ENCODE measurements around the gene FYB1. TPM values are rescaled to one million over a fixed set of nuclear protein-coding genes. Genes with fewer than 3 reads are reported as not detected.
A peak's percentile ranks its signal among the peaks of the same experiment; 100 is the strongest.

Gene FYB1
- total and polyA plus RNA-seq, 2 donors (not counting 1 experiment from before 2014, with no cell fraction given), result 1.3 to 1.4 TPM

GRCh38 chr5:39186722-39187539 is 32.4 kb downstream of the FYB1 start:
- WGBS (ENCODE audit: insufficient coverage), result 97% methylated on average over 3 of the region's 7 CpGs
- peaks cover 30 to 33% of the 10 kb centered on the region in 2 donors for H3K4me1 ChIP-seq (ENCODE audit: control insufficient read depth in 2 of 2, insufficient read depth in 2 of 2, low read length in 2 of 2)
- no peaks in the 10 kb centered on the region for H3K27me3 Mint-ChIP-seq
- H3K27ac Mint-ChIP-seq, result no peak overlapping the region
- H3K4me3 ChIP-seq (ENCODE audit: control extremely low read depth in 1 of 5, extremely low read depth in 1 of 5, insufficient read depth in 1 of 5, low read depth in 2 of 5, low read length in 4 of 5), result no peak overlapping the region
- no peak overlapping the region for H3K4me3 Mint-ChIP-seq
- H4K20me1 ChIP-seq (ENCODE audit: control insufficient read depth, insufficient read depth, low read length, poor library complexity, severe bottlenecking), result no peaks in the 10 kb centered on the region
- CTCF ChIA-PET, result interaction anchor here (0.9 kb wide), 1 partner anchor 97 kb away, joined by 3 read pairs; no protein-coding TSS in a partner anchor
- POLR2A ChIA-PET, result no interaction called here
- no peak for DNase-seq
- no peak overlapping the region for H3K4me2 ChIP-seq (replicated peaks; ENCODE audit: low read depth, low read length, poor library complexity, severe bottlenecking)
- no peaks in the 10 kb centered on the region for H3K79me2 ChIP-seq (ENCODE audit: control insufficient read depth, insufficient read depth, low read length)
- H3K36me3 ChIP-seq (replicated peaks in 1 of 2; ENCODE audit: control extremely low read depth in 1 of 2, control insufficient read depth in 1 of 2, extremely low read depth in 1 of 2, insufficient read depth in 2 of 2, low read length in 1 of 2), result no peaks in the 10 kb centered on the region
- no peak overlapping the region for H3K9ac ChIP-seq (ENCODE audit: low read length)
- TF ChIP-seq EZH2 (IDR thresholded peaks at IDR 0.05; ENCODE audit: borderline replicate concordance, insufficient read depth, low read depth, low read length, poor library complexity, severe bottlenecking) (no peak), CTCF (IDR thresholded peaks at IDR 0.05) (no peak)
- no peaks in the 10 kb centered on the region for H3K27me3 ChIP-seq (replicated peaks in 1 of 4; ENCODE audit: control extremely low read depth in 1 of 4, control insufficient read depth in 3 of 4, insufficient read depth in 4 of 4, low read length in 3 of 4)
- intact Hi-C loops (cut with micrococcal nuclease), result loop anchor here (2.0 kb wide), 1 partner anchor 14 kb away; no protein-coding TSS in a partner anchor
- peak overlapping the region; percentile 7 for H2AFZ ChIP-seq (ENCODE audit: insufficient read depth, low read depth, low read length, poor library complexity, severe bottlenecking)
- H3K9me3 ChIP-seq (ENCODE audit: control extremely low read depth in 1 of 3, control insufficient read depth in 2 of 3, insufficient read depth in 1 of 3, low read length in 2 of 3), result no peaks in the 10 kb centered on the region
- peaks cover 40% of the 10 kb centered on the region for H3K4me1 Mint-ChIP-seq
- no peaks in the 10 kb centered on the region for H3K9me3 Mint-ChIP-seq (ENCODE audit: insufficient read depth)
- no peak for ATAC-seq (ENCODE audit: low read depth)
- no peak overlapping the region for H3K27ac ChIP-seq (ENCODE audit: low read length in 2 of 2)

GRCh38 chr5:39186289-39186688 is 33.1 kb downstream of the FYB1 start:
- Mint-ChIP-seq H3K4me1 (peaks cover 39% of the 10 kb centered on the region), H3K4me3 (no peak overlapping the region), H3K9me3 (ENCODE audit: insufficient read depth) (no peaks in the 10 kb centered on the region), H3K27ac (no peak overlapping the region), H3K27me3 (no peaks in the 10 kb centered on the region)
- H2AFZ ChIP-seq (ENCODE audit: insufficient read depth, low read depth, low read length, poor library complexity, severe bottlenecking), result no peak overlapping the region
- H3K79me2 ChIP-seq (ENCODE audit: control insufficient read depth, insufficient read depth, low read length), result no peaks in the 10 kb centered on the region
- H3K27ac ChIP-seq (ENCODE audit: low read length in 2 of 2), result no peak overlapping the region
- peaks cover 28 to 34% of the 10 kb centered on the region in 2 donors for H3K4me1 ChIP-seq (ENCODE audit: control insufficient read depth in 2 of 2, insufficient read depth in 2 of 2, low read length in 2 of 2)
- H3K4me3 ChIP-seq (ENCODE audit: control extremely low read depth in 1 of 5, extremely low read depth in 1 of 5, insufficient read depth in 1 of 5, low read depth in 2 of 5, low read length in 4 of 5), result no peak overlapping the region
- TF ChIP-seq CTCF (IDR thresholded peaks at IDR 0.05) (no peak), EZH2 (IDR thresholded peaks at IDR 0.05; ENCODE audit: borderline replicate concordance, insufficient read depth, low read depth, low read length, poor library complexity, severe bottlenecking) (no peak)
- CTCF ChIA-PET, result no interaction called here
- H3K4me2 ChIP-seq (replicated peaks; ENCODE audit: low read depth, low read length, poor library complexity, severe bottlenecking), result no peak overlapping the region
- WGBS (ENCODE audit: insufficient coverage), result no CpG with 5 or more reads among the region's 2 CpGs
- H3K36me3 ChIP-seq (replicated peaks in 1 of 2; ENCODE audit: control extremely low read depth in 1 of 2, control insufficient read depth in 1 of 2, extremely low read depth in 1 of 2, insufficient read depth in 2 of 2, low read length in 1 of 2), result no peaks in the 10 kb centered on the region
- H3K27me3 ChIP-seq (replicated peaks in 1 of 4; ENCODE audit: control extremely low read depth in 1 of 4, control insufficient read depth in 3 of 4, insufficient read depth in 4 of 4, low read length in 3 of 4), result no peaks in the 10 kb centered on the region
- POLR2A ChIA-PET, result no interaction called here
- H3K9me3 ChIP-seq (ENCODE audit: control extremely low read depth in 1 of 3, control insufficient read depth in 2 of 3, insufficient read depth in 1 of 3, low read length in 2 of 3), result no peaks in the 10 kb centered on the region
- no peak for ATAC-seq (ENCODE audit: low read depth)
- no peaks in the 10 kb centered on the region for H4K20me1 ChIP-seq (ENCODE audit: control insufficient read depth, insufficient read depth, low read length, poor library complexity, severe bottlenecking)
- no peak overlapping the region for H3K9ac ChIP-seq (ENCODE audit: low read length)
- intact Hi-C loops (cut with micrococcal nuclease), result loop anchor here (2.0 kb wide), 1 partner anchor 13 kb away; no protein-coding TSS in a partner anchor
- DNase-seq, result no peak

Data from B cell (primary cell).